ENCODE results near the gene ROBO2.

DNA sequence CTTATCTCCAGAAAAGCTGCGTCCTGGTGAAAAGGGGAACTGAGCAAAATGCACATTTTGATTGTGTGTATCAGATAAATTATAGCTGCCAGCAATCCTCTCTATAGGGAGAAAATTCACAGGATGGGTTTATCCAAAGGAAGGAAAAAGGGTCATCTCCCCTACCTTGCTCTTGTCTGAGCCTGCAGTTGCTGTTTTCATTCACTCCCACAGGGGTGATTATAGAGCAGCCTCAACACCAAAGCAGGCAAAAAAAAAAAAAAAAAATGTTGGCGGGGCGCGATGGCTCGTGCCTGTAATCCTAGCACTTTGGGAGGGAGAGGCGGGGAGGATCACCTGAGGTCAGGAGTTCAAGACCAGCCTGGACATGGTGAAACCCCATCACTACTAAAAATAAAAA lies 333.7 kb downstream of the ROBO2 start:
- no peak for TF ChIP-seq CTCF (IDR thresholded peaks at IDR 0.05)
- TF ChIP-seq POLR2A (IDR thresholded peaks at IDR 0.05): no peak
- no peak for TF ChIP-seq EP300 (IDR thresholded peaks at IDR 0.05)
